Liver (tissue), 9 donors: Measurements from ENCODE around the gene P2RX3. TPM values are rescaled to one million over a fixed set of nuclear protein-coding genes. Genes with fewer than 3 reads are reported as not detected.

ENCODE experiments used
- DNase-seq: peaks from one replicate; pipeline ENCODE4 v3.0.0-alpha.2; 2017; ENCODE audit warnings: low spot score
- H3K27ac ChIP-seq, 2 donors: one replicate each; pipeline ENCODE4 v1.7.0; 2013; ENCODE audit warnings: inconsistent platforms in 2 of 2, low read length in 2 of 2, control low read depth in 1 of 2, low read depth in 1 of 2, mild to moderate bottlenecking in 1 of 2
- H3K27me3 ChIP-seq, 4 donors: one replicate each; pipeline versions ENCODE4 v1.6.1 to v1.7.0; 2013; ENCODE audit warnings: low read length in 3 of 4, inconsistent platforms in 1 of 4, mild to moderate bottlenecking in 1 of 4, moderate library complexity in 1 of 4; ENCODE audit not compliant: control insufficient read depth in 4 of 4, insufficient read depth in 4 of 4
- H3K36me3 ChIP-seq, 4 donors: one replicate each; pipeline versions ENCODE4 v1.6.1 to v1.7.0; 2013; ENCODE audit warnings: low read length in 3 of 4, mild to moderate bottlenecking in 3 of 4, low read depth in 1 of 4, moderate library complexity in 1 of 4; ENCODE audit not compliant: control insufficient read depth in 4 of 4, insufficient read depth in 3 of 4
- H3K4me1 ChIP-seq, 4 donors: one replicate each; pipeline versions ENCODE4 v1.6.1 to v1.7.0; 2013; ENCODE audit warnings: low read length in 3 of 4, mild to moderate bottlenecking in 3 of 4, moderate library complexity in 1 of 4; ENCODE audit not compliant: control insufficient read depth in 4 of 4, insufficient read depth in 4 of 4
- H3K4me3 ChIP-seq, 3 donors: one replicate each; pipeline versions ENCODE4 v1.6.1 to v1.7.0; 2013; ENCODE audit warnings: low read length in 3 of 3, control low read depth in 1 of 3, low read depth in 1 of 3, mild to moderate bottlenecking in 1 of 3
- H3K9ac ChIP-seq, 2 donors: one replicate each; pipeline ENCODE4 v1.7.0; 2013; ENCODE audit warnings: low read length in 2 of 2, mild to moderate bottlenecking in 2 of 2, moderate library complexity in 2 of 2, control low read depth in 1 of 2, low read depth in 1 of 2
- H3K9me3 ChIP-seq, 4 donors: one replicate each; pipeline versions ENCODE4 v1.6.1 to v1.7.0; 2013; ENCODE audit warnings: low read length in 3 of 4; ENCODE audit not compliant: control insufficient read depth in 4 of 4
- ATF3 ChIP-seq: IDR thresholded peaks from 2 replicates; pipeline ENCODE4 v1.6.1; 2016; ENCODE audit warnings: antibody characterized with exemption
- CTCF ChIP-seq: fragments of 150-350 bp; IDR thresholded peaks from 2 replicates; pipeline ENCODE4 v1.5.1; 2017; ENCODE audit warnings: improper control_type of control experiment, low read depth, low read length; ENCODE audit not compliant: missing input control
- FOXA1 ChIP-seq: IDR thresholded peaks from 2 replicates; pipeline ENCODE4 v1.6.1; 2016; ENCODE audit warnings: antibody characterized with exemption
- FOXA2 ChIP-seq: IDR thresholded peaks from 2 replicates; pipeline ENCODE4 v1.6.1; 2016; ENCODE audit warnings: antibody characterized with exemption
- GABPA ChIP-seq, 2 donors: IDR thresholded peaks in 1 of 2; conservative IDR thresholded peaks in 1 of 2; 2 replicates each; pipeline ENCODE4 v1.6.1; 2016; ENCODE audit warnings: antibody characterized with exemption in 2 of 2, mild to moderate bottlenecking in 1 of 2, moderate library complexity in 1 of 2
- HNF4A ChIP-seq, 2 donors: conservative IDR thresholded peaks; 2 replicates each; pipeline ENCODE4 v1.6.1; 2016; ENCODE audit warnings: antibody characterized with exemption in 2 of 2, mild to moderate bottlenecking in 2 of 2
- HNF4G ChIP-seq: IDR thresholded peaks from 2 replicates; pipeline ENCODE4 v1.6.1; 2016; ENCODE audit warnings: antibody characterized with exemption
- JUND ChIP-seq, 2 donors: IDR thresholded peaks; 2 replicates each; pipeline ENCODE4 v1.6.1; 2016; ENCODE audit warnings: antibody characterized with exemption in 2 of 2
- MAX ChIP-seq: IDR thresholded peaks from 2 replicates; pipeline ENCODE4 v1.6.1; 2016; ENCODE audit warnings: antibody characterized with exemption
- RAD21 ChIP-seq, 2 donors: IDR thresholded peaks; 2 replicates each; pipeline ENCODE4 v1.6.1; 2016; ENCODE audit warnings: antibody characterized with exemption in 2 of 2, mild to moderate bottlenecking in 2 of 2
- SP1 ChIP-seq: IDR thresholded peaks from 2 replicates; pipeline ENCODE4 v1.6.1; 2018; ENCODE audit warnings: antibody characterized with exemption, mild to moderate bottlenecking
- TAF1 ChIP-seq: conservative IDR thresholded peaks from 2 replicates; pipeline ENCODE4 v1.6.1; 2016; ENCODE audit warnings: antibody characterized with exemption, mild to moderate bottlenecking
- YY1 ChIP-seq: IDR thresholded peaks from 2 replicates; pipeline ENCODE4 v1.6.1; 2016; ENCODE audit warnings: antibody characterized with exemption, mild to moderate bottlenecking
- WGBS: extraction: QIAGEN DNeasy Blood & Tissue Kit; methylation state at CpG from one replicate; pipeline ENCODE4 v1.1.7; 2013; 5-methylcytosine and 5-hydroxymethylcytosine counted together
- polyA plus RNA-seq, 2 donors: library from polyadenylated mRNA; stranded (reverse) in 1 of 2; unstranded in 1 of 2; fragments of 200-250 nt in 1 of 2; fragments of >200 nt in 1 of 2; fragmentation: Nextera tagmentation in 1 of 2; extraction: Ambion mirVana in 1 of 2; gene quantifications; one replicate each; pipeline versions ENCODE4 v1.2.1 to v1.2.3, GENCODE V29; 2013 to 2015
- total RNA-seq, 2 donors: library from RNA; depleted of rRNA; stranded (reverse); fragments of >200 nt; gene quantifications; one replicate each; pipeline ENCODE4 v1.2.3, GENCODE V29; 2014
- TF ChIP-seq, protein P1 (sequence below): IDR thresholded peaks from 2 replicates; pipeline ENCODE4 v1.6.1; 2016; ENCODE audit warnings: antibody characterized with exemption
- TF ChIP-seq, protein P2 (sequence below): IDR thresholded peaks from 2 replicates; pipeline ENCODE4 v1.6.1; 2016; ENCODE audit warnings: antibody characterized with exemption, mild to moderate bottlenecking
- donor health status: healthy.
- donor health status: healthy.
- donor health status: healthy.
- donor health status: healthy.
- donor health status: healthy.

P2RX3 gene
- total and polyA plus RNA-seq, 4 donors = 0.18 to 0.33 (median 0.23) TPM

GRCh38 chr11:57358991-57359390 is 20.8 kb downstream of the P2RX3 start:
- Histone ChIP-seq H3K4me3 (no peak overlapping the region), H3K9me3 (no peaks in the 10 kb centered on the region), H3K27me3 (no peaks in the 10 kb centered on the region), H3K36me3 (no peaks in the 10 kb centered on the region), H3K27ac (no peak overlapping the region), H3K9ac (no peak overlapping the region), H3K4me1 (peaks cover 0 to 9% (median 2%) of the 10 kb centered on the region in 4 donors)
- DNase-seq = no peak
- WGBS = 83% methylated on average over 9 of the region's 9 CpGs
- TF ChIP-seq ATF3 (no peak), JUND (IDR thresholded peaks at IDR 0.05) (no peak), FOXA2 (no peak), HNF4G (no peak), GABPA (IDR thresholded peaks at IDR 0.05 in 1 of 2, conservative IDR thresholded peaks at IDR 0.05 in 1 of 2) (no peak), FOXA1 (no peak), HNF4A (conservative IDR thresholded peaks at IDR 0.05) (no peak), MAX (no peak), SP1 (no peak), TAF1 (no peak), CTCF (no peak)
- TF ChIP-seq, protein P1, sequence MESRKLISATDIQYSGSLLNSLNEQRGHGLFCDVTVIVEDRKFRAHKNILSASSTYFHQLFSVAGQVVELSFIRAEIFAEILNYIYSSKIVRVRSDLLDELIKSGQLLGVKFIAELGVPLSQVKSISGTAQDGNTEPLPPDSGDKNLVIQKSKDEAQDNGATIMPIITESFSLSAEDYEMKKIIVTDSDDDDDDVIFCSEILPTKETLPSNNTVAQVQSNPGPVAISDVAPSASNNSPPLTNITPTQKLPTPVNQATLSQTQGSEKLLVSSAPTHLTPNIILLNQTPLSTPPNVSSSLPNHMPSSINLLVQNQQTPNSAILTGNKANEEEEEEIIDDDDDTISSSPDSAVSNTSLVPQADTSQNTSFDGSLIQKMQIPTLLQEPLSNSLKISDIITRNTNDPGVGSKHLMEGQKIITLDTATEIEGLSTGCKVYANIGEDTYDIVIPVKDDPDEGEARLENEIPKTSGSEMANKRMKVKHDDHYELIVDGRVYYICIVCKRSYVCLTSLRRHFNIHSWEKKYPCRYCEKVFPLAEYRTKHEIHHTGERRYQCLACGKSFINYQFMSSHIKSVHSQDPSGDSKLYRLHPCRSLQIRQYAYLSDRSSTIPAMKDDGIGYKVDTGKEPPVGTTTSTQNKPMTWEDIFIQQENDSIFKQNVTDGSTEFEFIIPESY = no peak
- TF ChIP-seq, protein P2, sequence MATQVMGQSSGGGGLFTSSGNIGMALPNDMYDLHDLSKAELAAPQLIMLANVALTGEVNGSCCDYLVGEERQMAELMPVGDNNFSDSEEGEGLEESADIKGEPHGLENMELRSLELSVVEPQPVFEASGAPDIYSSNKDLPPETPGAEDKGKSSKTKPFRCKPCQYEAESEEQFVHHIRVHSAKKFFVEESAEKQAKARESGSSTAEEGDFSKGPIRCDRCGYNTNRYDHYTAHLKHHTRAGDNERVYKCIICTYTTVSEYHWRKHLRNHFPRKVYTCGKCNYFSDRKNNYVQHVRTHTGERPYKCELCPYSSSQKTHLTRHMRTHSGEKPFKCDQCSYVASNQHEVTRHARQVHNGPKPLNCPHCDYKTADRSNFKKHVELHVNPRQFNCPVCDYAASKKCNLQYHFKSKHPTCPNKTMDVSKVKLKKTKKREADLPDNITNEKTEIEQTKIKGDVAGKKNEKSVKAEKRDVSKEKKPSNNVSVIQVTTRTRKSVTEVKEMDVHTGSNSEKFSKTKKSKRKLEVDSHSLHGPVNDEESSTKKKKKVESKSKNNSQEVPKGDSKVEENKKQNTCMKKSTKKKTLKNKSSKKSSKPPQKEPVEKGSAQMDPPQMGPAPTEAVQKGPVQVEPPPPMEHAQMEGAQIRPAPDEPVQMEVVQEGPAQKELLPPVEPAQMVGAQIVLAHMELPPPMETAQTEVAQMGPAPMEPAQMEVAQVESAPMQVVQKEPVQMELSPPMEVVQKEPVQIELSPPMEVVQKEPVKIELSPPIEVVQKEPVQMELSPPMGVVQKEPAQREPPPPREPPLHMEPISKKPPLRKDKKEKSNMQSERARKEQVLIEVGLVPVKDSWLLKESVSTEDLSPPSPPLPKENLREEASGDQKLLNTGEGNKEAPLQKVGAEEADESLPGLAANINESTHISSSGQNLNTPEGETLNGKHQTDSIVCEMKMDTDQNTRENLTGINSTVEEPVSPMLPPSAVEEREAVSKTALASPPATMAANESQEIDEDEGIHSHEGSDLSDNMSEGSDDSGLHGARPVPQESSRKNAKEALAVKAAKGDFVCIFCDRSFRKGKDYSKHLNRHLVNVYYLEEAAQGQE = no peak

DNA sequence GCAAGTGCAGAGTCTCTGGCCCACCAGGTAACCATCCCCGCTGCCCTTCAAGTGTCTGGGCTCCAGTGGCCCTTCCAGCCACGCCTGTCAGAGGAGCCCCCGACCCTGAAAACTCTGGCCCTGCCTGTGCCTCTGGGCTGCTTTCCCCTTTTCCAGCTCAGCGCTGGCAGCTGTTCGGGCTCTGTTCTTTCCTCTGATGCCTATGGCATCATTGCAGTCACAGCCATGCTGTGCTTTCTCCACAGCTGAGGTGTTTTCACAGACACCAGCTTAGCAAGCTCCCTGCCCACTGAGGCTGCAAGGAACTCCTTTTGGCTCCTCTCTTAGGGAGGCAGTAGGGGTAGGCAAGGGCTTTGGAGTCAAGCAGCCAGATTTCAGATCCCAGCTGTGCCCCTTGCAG is 21.2 kb downstream of the P2RX3 start:
- Histone ChIP-seq H3K4me1 (peaks cover 0 to 9% (median 2%) of the 10 kb centered on the region in 4 donors), H3K27me3 (no peaks in the 10 kb centered on the region)

More for the DNA sequence above, 21.2 kb downstream of the P2RX3 start:
- H3K9ac ChIP-seq = no peak overlapping the region
- no peak overlapping the region for H3K27ac ChIP-seq
- H3K9me3 ChIP-seq = no peaks in the 10 kb centered on the region
- H3K36me3 ChIP-seq = no peaks in the 10 kb centered on the region
- WGBS = 94% methylated on average over 5 of the region's 5 CpGs
- no peak for DNase-seq
- no peak overlapping the region for H3K4me3 ChIP-seq
- no peak for TF ChIP-seq FOXA2
- no peak for TF ChIP-seq GABPA (IDR thresholded peaks at IDR 0.05 in 1 of 2, conservative IDR thresholded peaks at IDR 0.05 in 1 of 2)
- TF ChIP-seq RAD21 (IDR thresholded peaks at IDR 0.05) = no peak
- no peak for TF ChIP-seq HNF4G
- TF ChIP-seq CTCF = no peak
- no peak for TF ChIP-seq YY1
- TF ChIP-seq ATF3 = no peak
- TF ChIP-seq JUND (IDR thresholded peaks at IDR 0.05) = no peak
- no peak for TF ChIP-seq SP1
- TF ChIP-seq, protein P1 = no peak
- no peak for TF ChIP-seq MAX
